SHP77 (cell line): ENCODE data around the gene KCNH4.
"Not testable (repeated sequence)": the region's sequence is repeated elsewhere in the genome, so short reads cannot be mapped to it uniquely, and the experiment has no call there.

Experiments
- DNase-seq, 2 experiments: peaks; one replicate each; lab custom pipeline; 2025; lab: John Stamatoyannopoulos, UW

KCNH4 gene

GRCh38 chr17:42180922-42181850 lies at the start of gene KCNH4:
Gene KCNH4 (minus strand): TSS chr17:42181142. CDS start chr17:42180945, 197 bp downstream.
- DNase-seq = peak in 1 of 2 experiments; percentile 2

GRCh38 chr17:42230225-42230624 lies 49.3 kb upstream of the KCNH4 start:
- DNase-seq = no peak

GRCh38 chr17:42227849-42228700 lies 47.1 kb upstream of the KCNH4 start:
- no peak for DNase-seq

DNA sequence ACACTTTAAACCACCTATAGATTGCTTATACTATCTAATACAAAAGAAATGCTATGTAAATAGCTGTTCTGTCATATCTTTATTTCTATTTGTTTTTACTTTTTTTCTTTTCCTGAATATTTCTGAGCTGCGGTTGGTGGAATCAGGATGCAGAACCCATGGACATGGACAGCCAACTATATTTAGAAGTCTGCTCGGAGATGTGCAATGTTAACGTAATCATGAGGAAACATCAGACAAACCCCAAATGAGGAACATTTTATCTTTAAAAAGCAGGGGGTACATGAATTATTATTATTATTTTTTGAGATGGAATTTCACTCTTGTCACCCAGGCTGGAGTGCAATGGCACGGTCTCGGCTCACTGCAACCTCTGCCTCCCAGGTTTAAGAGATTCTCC lies 44.7 kb upstream of the KCNH4 start:
- no peak for DNase-seq

- no peak for DNase-seq
These were observed 43.7 kb upstream of the KCNH4 start for GRCh38 chr17:42224651-42225050.

- DNase-seq = peak; percentile 19 to 41
These were observed 41.2 kb upstream of the KCNH4 start for GRCh38 chr17:42221886-42222745.

GRCh38 chr17:42219280-42219679 lies 38.3 kb upstream of the KCNH4 start:
- DNase-seq = not testable (repeated sequence)

GRCh38 chr17:42214156-42214555 lies 33.2 kb upstream of the KCNH4 start:
- no peak for DNase-seq

DNA sequence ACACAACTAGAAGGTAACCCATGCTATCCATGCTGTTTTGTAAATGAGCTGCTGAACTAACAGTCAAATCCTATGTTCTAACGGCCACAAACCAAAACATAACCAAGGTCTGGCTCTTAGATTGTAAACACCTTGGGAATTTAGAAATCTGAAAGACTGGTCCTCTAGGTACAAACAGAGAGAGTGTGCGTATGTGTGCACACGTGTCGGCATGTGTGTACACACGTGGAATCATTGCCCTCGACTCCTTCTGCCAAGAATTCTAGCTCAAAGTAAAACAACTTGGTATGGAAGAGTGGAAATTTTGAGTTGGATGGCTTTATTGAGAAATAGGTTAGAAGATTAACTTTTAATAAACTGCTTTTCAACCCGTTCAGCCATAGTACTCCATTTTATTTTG lies 31.4 kb upstream of the KCNH4 start:
- no peak for DNase-seq

GRCh38 chr17:42211921-42212341 lies 31.0 kb upstream of the KCNH4 start:
- not testable (repeated sequence) for DNase-seq

DNA sequence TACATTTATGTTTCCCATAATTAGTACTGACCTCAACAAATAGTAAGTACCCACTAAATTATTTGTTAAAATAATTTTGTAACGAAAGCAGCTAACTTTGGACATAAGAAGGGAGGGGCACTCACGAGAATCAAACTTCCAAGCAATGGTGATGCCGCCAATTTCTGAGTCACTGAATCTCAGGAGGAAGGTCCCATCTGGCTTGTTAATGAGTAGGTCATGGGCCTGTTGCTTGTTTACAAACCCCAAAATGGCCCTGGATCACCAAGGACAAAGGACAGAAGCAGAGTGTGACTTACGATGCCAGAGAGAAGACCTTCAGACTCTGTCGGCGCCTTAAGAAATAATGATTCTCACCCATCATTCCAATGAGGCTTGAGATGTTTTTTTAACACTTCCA lies 29.1 kb upstream of the KCNH4 start:
- DNase-seq = no peak

DNA sequence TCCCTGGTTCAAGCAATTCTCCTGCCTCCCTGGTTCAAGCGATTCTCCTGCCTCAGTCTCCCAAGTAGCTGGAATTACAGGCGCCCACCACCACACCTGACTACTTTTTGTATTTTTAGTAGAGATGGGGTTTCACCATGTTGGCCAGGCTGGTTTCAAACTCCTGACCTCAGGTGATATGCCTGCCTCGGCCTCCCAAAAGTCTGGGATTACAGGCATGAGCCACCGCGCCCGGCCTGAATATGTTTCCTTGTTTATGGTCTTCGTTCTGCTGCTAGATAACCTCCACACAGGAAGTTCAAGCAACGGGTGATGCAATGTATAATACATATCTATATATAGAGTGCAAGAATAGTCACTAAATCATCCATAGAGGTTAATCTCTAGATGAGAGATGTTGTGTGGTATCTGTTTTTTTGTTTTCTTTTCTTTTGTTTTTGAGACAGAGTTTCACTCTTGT lies 25.2 kb upstream of the KCNH4 start:
- not testable (repeated sequence) for DNase-seq

DNA sequence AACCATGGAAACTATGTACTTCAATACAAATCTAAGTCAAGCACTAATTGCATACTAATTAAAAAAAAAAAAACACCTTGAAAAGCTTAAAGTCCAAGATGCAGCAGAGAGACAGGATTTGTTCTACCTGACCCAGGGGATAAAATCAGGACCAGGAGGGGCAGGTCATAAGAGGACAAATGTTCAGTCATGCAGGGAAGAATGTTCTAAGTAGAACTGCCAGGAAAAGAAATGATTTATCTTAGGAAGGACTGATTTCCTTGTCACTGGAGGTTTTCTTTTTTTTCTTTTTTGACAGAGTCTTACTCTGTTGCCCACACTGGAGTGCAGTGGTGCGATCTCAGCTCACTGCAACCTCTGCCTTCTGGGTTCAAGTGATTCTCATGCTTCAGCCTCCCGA lies 22.4 kb upstream of the KCNH4 start:
- DNase-seq = no peak

DNA sequence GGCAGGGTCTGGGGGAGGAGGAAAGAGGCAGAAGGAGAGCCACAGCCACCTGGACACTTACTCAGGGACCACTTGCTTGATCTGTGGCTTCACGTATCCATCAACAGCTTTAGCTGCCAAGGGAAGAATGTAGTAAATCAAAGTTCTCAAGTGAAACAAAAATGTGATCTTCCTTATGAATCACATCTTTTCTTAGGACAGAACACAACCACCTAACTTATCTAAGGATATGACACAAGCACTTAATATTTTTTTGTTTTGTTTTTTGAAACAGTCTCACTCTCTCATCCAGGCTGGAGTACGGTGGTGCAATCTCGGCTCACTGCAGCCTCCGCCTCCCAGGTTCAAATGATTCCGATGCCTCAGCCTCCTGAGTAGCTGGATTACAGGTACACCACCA lies 21.8 kb upstream of the KCNH4 start:
- DNase-seq = no peak

DNA sequence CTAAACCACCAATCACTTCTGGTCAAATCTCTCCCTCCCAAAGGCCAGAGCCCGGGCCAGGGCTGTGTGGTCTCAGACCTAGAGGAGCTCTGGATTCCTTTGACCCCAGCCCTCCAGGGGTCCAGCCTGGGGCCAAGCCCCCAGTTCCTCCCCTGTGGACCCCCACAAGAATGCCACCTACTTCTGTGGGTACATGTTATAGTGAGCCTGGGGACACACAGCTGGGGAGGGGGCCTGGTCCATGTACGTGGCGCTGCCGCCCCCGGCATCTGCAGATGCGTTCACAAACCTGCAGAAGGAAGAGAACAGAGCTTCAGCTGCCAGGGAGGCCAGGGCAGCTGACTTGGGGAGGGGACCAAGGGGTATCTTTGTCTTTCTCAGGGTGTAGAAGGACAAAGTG lies 21.2 kb upstream of the KCNH4 start:
- DNase-seq = no peak

DNA sequence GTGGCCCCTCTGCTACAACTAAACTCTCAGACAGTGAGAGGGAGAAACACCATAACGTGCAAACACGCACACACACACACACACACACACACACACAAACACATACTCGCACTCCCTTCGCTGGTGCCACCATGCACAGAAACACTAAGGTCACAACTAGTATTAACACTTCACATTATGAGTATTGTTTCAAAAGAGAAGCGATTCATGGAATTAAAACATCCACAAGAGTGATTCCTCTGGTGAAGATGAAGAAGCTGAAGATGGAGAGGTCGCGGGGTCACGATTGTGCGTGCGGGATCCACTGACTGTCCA lies 20.5 kb upstream of the KCNH4 start:
- no peak for DNase-seq

DNA sequence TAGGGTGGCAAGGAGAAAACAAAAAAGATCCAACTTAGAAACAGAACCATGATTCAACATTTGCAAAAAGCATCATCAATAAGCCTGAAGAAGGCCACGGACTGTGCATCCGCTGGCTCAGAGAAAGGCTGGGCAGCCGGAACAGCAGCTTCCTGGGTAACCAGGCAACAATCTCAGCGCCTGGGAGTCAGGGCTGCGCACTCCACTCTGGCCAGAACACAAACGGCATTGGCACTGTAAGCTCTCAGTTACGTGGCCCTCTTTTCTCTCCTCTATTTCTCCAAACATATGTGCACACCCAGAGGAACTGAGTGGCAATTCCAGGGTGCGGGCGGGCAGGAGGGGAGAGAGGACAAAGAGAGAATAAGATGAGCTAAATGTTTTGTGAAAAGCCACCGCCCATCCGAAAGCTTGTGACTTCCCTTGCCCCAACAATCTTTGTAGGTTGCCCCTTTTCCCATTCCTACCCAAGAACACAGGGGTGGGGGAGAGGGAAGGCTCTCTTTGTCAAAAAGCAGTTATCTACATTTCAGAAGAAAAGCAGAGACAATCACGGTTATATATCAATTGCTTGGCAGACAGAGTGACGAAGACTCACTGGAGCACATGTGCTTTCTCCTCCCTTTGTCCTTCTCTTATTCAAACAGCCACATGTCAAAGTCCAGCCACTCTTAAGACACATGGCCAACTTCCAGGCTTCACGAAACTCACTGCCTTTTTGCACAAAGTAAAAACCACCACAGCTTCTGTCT lies 19.9 kb upstream of the KCNH4 start:
- no peak for DNase-seq

DNA sequence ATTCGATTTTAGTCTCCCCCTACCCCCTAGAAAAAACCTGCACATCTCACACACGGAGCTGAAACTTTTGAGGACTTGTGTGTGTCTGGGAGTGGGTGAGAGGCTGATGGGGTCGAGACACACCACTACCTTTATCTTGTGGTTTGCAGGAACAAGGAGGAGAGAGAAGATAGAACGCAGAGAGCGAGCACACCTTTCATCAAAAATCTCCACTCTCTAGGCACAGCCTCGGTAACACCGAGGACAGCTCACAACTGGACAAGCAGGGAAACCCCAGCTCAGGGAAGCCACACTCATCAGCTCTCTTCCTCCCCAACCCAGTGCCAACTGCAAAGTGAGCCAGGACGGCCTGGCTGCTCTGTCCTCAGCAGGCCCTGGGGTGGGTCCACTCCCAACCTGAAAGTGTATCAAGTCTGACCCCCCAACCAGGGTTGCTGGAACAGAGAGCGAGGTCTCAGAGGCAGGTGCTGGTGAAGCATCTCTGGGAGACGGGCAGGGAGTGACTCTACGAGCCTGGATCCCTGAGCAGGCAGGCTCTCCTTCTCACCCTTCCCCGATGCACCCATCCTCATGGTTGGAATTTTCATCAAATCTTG lies 18.6 kb upstream of the KCNH4 start:
- no peak for DNase-seq

DNA sequence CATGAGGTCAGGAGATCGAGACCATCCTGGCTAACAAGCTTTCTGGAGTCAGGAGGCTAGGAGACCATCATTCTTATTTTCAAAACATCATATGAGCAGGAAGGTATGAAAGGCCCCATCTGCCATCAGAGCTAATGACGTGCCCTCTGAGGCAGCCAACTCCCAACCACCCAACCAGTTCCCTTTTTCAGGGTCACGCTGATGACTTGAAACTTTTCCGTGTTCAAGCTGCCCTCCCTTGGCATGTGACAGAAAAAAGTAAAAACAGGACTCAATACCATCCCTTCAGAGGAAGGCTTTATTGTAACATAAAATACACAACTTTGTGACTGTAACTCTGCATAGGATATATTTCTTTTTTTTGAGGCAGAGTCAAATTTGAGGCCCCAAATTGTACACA lies 18.0 kb upstream of the KCNH4 start:
- no peak for DNase-seq

- DNase-seq = no peak
These were observed 16.7 kb upstream of the KCNH4 start for GRCh38 chr17:42197564-42198156.
